GM12875 (cell line): ENCODE data around the gene RGS7BP.

Experiments
- H3K4me3 ChIP-seq: one replicate; pipeline ENCODE4 v1.5.1; 2011; ENCODE audit warnings: low read depth, low read length, control low read depth
- CTCF ChIP-seq: IDR thresholded peaks from 2 replicates; pipeline ENCODE4 v1.5.1; 2011; ENCODE audit warnings: low read depth, mild to moderate bottlenecking, control low read depth, inconsistent platforms, low read length, moderate library complexity, borderline replicate concordance; ENCODE audit not compliant: insufficient read depth

Gene RGS7BP

GRCh38 chr5:64637837-64638443 lies 132.1 kb downstream of the RGS7BP start:
- H3K4me3 ChIP-seq = no peak overlapping the region
- TF ChIP-seq CTCF = no peak

- H3K4me3 ChIP-seq = no peak overlapping the region
- TF ChIP-seq CTCF = no peak
Measured at GRCh38 chr5:64644831-64645230, 139.0 kb downstream of the RGS7BP start.

- H3K4me3 ChIP-seq = no peak overlapping the region
- no peak for TF ChIP-seq CTCF
Measured at GRCh38 chr5:64646169-64646568, 140.4 kb downstream of the RGS7BP start.

- H3K4me3 ChIP-seq = no peak overlapping the region
- TF ChIP-seq CTCF = no peak
Measured at GRCh38 chr5:64649512-64649911, 143.7 kb downstream of the RGS7BP start.

- TF ChIP-seq CTCF = no peak
- no peak overlapping the region for H3K4me3 ChIP-seq
Measured at GRCh38 chr5:64653766-64654560, 148.1 kb downstream of the RGS7BP start.

DNA sequence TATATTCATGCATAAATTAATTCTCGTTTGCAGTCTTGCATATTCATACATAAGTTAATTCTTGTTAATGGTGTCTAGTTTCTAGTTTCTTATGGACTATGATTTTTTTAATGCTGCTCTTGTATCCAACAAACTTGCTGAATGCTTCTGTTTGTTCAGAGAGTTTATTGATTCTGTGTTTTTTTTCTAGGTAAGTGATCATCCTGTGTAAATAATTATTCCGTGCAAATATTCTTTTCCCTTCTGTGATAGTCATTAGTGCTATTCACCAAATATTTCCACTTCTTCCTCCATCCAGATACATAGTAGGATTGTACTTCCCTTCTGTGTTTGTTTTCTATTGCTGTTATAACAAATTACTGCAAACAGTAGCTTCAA lies 148.7 kb downstream of the RGS7BP start:
- no peak for TF ChIP-seq CTCF
- no peak overlapping the region for H3K4me3 ChIP-seq

DNA sequence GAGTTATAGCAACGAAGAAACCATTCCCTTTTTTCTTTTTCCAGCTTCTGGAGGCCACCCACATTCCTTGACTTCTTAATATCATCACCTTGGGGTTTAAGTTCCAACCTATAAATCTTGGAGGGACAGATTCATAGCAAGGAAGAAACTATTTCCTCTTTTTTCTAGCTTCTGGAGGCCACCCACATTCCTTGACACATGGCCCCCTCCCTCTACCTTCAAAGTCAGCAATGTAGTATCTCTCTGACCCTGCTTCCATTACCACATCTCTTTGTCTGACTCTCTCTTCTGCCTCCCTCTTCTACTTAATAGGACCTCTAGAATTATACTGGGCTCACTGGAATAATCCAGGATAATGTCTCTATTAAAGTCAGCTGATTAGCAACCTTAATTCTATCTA lies 149.8 kb downstream of the RGS7BP start:
- TF ChIP-seq CTCF = no peak
- no peak overlapping the region for H3K4me3 ChIP-seq
